OCI-LY1 (cell line): ENCODE data around the gene PSME2.

Source experiments
- H2AFZ ChIP-seq: fragments of 200-600 bp; sonication (generic), shearing (Covaris generic); 2 replicates; pipeline ENCODE4 v1.6.0; 2014; ENCODE audit warnings: antibody characterized with exemption, mild to moderate bottlenecking, low read length
- H3F3A ChIP-seq: fragments of 200-600 bp; sonication (generic), shearing (Covaris generic); 2 replicates; pipeline ENCODE4 v1.6.0; 2014; ENCODE audit warnings: mild to moderate bottlenecking, antibody characterized with exemption, low read length, moderate library complexity; ENCODE audit not compliant: insufficient read depth
- H3K27ac ChIP-seq: fragments of 200-600 bp; sonication (generic); 2 replicates; pipeline ENCODE4 v1.5.1; 2014; ENCODE audit warnings: low read length, mixed run types, mild to moderate bottlenecking, low read depth; ENCODE audit not compliant: poor library complexity, severe bottlenecking
- H3K27me3 ChIP-seq: fragments of 200-600 bp; sonication (generic); 2 replicates; pipeline ENCODE4 v1.6.0; 2014; ENCODE audit warnings: antibody characterized with exemption, mild to moderate bottlenecking, low read length, moderate library complexity; ENCODE audit not compliant: insufficient read depth
- H3K36me3 ChIP-seq: fragments of 200-600 bp; sonication (generic); 2 replicates; pipeline ENCODE4 v1.6.1; 2014; ENCODE audit warnings: mild to moderate bottlenecking, antibody characterized with exemption, low read length, moderate library complexity, mixed read lengths; ENCODE audit not compliant: insufficient read depth
- H3K4me1 ChIP-seq: fragments of 200-600 bp; sonication (generic); 2 replicates; pipeline ENCODE4 v1.5.1; 2014; ENCODE audit warnings: mild to moderate bottlenecking, low read length, moderate library complexity; ENCODE audit not compliant: insufficient read depth, severe bottlenecking
- H3K4me2 ChIP-seq: fragments of 200-600 bp; sonication (generic), shearing (Covaris generic); 2 replicates; pipeline ENCODE4 v1.6.1; 2014; ENCODE audit warnings: low read length
- H3K4me3 ChIP-seq: fragments of 200-600 bp; sonication (generic); 2 replicates; pipeline ENCODE4 v1.5.1; 2014; ENCODE audit warnings: low read length, low read depth, mild to moderate bottlenecking, mixed read lengths; ENCODE audit not compliant: poor library complexity, severe bottlenecking
- H3K79me2 ChIP-seq: fragments of 200-600 bp; shearing (Covaris generic); 2 replicates; pipeline ENCODE4 v1.6.1; 2016; ENCODE audit warnings: mixed run types, low read length, mixed read lengths; ENCODE audit not compliant: insufficient read depth
- H3K9ac ChIP-seq: fragments of 200-600 bp; sonication (generic), shearing (Covaris generic); 2 replicates; pipeline ENCODE4 v1.6.1; 2014; ENCODE audit warnings: mild to moderate bottlenecking, low read length, mixed read lengths
- H3K9me2 ChIP-seq: fragments of 200-600 bp; sonication (generic), shearing (Covaris generic); 2 replicates; pipeline ENCODE4 v1.6.1; 2014; ENCODE audit warnings: low read depth, mild to moderate bottlenecking, low read length, mixed read lengths
- H3K9me3 ChIP-seq: fragments of 200-600 bp; shearing (Covaris generic); 2 replicates; pipeline ENCODE4 v1.6.1; 2014; ENCODE audit warnings: low read length, mixed read lengths
- H4K20me1 ChIP-seq: fragments of 200-600 bp; sonication (generic), shearing (Covaris generic); 2 replicates; pipeline ENCODE4 v1.6.0; 2016; ENCODE audit warnings: mild to moderate bottlenecking, low read length; ENCODE audit not compliant: insufficient read depth
- CTCF ChIP-seq: fragments of 200-600 bp; sonication (generic), shearing (Covaris generic); IDR thresholded peaks from 2 replicates; pipeline ENCODE4 v1.5.1; 2017; ENCODE audit warnings: mild to moderate bottlenecking, antibody characterized with exemption, low read length, moderate library complexity, mixed read lengths
- EZH2 ChIP-seq: fragments of 200-600 bp; sonication (generic), shearing (Covaris generic); IDR thresholded peaks from 2 replicates; pipeline ENCODE4 v1.8.0; 2017; ENCODE audit warnings: borderline replicate concordance, mixed run types, mild to moderate bottlenecking, antibody characterized with exemption, low read length, moderate library complexity, mixed read lengths

PSME2 gene

DNA sequence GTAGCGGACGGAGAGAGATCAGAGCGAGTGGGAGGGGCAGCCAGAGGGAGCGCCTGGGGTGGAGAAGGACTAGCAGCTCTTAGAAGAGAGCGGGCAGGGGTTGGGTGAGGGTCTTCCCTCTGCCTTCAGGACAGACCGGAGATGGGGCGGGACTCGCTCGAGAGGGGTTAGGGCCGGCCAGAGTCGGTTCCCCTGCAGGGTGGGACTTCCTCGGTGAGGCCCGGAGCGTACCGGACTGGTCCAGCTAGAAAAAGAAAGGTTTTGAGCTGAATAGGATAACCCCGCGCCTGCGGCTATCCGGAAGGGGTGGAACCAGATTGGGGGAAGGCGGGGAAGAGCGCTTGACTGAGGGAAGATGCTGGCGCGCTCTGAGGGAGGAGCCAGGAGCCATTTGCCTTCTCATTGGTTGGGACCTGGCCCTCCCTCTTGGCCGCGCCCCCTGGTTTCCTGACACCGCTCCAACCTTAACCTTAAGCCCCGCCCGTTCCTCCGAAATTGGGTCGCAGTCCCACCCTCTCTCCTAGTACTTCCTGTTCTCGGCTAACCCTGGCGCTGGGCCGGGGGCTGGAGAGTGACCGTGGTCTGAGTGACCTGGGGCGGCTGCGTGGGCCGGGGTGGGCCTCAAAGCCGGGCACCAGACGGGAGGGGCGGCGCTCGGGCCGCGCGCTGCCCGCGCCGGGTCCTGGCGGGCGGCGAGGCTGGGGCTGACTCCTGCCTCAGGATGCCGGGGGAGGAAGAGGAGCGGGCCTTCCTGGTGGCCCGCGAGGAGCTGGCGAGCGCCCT lies 759 bp upstream of the PSME2 start, which contains the start of gene RNF31:
Gene RNF31, plus strand, starts transcription at position 521 of the 783 bp plus-strand sequence. Its CDS starts 201 bp downstream, at position 722.
- no peaks in the 10 kb centered on the region for H3K27me3 ChIP-seq
- peak within 1 kb of the TSS; percentile 97 for H3K4me3 ChIP-seq
- H3K9ac ChIP-seq: peak within 1 kb of the TSS; percentile 99
- peak within 1 kb of the TSS; percentile 82 for H3K27ac ChIP-seq
- peaks cover 23% of the 10 kb centered on the region for H3K4me1 ChIP-seq
- H3K9me2 ChIP-seq: no peaks in the 10 kb centered on the region
- H4K20me1 ChIP-seq: no peaks in the 10 kb centered on the region
- no peak within 1 kb of the TSS for H2AFZ ChIP-seq
- H3K79me2 ChIP-seq: peaks cover 6% of the 10 kb centered on the region; the same call in 1 of the 2 replicates
- peaks cover 60% of the 10 kb centered on the region for H3K36me3 ChIP-seq
- no peaks in the 10 kb centered on the region for H3K9me3 ChIP-seq
- no peak for TF ChIP-seq CTCF
- no peak for TF ChIP-seq EZH2
- H3K4me2 ChIP-seq: peak within 1 kb of the TSS; percentile 98
- H3F3A ChIP-seq: no peaks in the 10 kb centered on the region

DNA sequence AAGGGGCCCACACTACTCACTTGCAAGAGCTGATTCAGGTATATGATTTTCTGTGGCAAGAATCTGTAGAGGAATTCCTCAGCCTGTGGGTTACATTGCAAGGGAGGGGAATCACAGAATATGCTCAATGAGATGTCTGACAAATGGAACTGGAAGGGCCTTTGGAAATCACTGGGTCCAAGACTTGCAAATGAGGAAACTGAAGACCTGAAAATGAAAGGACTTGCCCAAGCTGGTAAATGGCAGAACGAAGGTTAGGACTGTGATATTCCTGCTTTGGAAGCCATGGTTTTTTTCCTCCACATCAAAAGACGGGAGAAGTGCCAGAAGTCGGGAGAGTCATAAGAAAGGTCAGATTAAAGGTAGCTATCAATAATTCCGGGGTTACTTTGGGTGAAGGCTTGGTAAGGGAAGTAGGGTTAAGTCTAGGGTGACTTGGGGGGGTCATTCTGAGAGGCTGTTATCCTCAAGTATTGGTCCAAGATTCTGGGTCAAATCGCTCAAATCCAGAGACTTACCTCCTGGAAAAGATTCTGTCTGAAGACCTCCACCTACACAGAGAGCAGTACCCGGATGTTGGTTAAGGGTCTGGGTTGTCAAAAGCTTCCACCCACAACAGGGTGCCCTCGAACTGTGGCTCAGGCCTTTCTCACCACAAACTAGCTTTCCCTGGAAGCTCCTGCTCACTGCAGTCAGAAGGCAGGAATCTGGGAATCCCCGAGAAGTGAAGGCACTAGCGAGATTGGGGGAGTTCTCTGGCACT lies 539 bp downstream of the PSME2 start:
- Histone ChIP-seq H3F3A (no peaks in the 10 kb centered on the region), H3K27ac (peak overlapping the region; percentile 82), H3K27me3 (no peaks in the 10 kb centered on the region), H3K4me3 (peak overlapping the region; percentile 97), H3K36me3 (peaks cover 48% of the 10 kb centered on the region), H3K9me3 (no peaks in the 10 kb centered on the region), H3K79me2 (peaks cover 6% of the 10 kb centered on the region), H3K9me2 (no peaks in the 10 kb centered on the region), H3K4me1 (peaks cover 28% of the 10 kb centered on the region), H4K20me1 (no peaks in the 10 kb centered on the region), H2AFZ (no peak overlapping the region), H3K4me2 (peak overlapping the region; percentile 98), H3K9ac (peak overlapping the region; percentile 99)
- TF ChIP-seq EZH2 (no peak), CTCF (no peak)

DNA sequence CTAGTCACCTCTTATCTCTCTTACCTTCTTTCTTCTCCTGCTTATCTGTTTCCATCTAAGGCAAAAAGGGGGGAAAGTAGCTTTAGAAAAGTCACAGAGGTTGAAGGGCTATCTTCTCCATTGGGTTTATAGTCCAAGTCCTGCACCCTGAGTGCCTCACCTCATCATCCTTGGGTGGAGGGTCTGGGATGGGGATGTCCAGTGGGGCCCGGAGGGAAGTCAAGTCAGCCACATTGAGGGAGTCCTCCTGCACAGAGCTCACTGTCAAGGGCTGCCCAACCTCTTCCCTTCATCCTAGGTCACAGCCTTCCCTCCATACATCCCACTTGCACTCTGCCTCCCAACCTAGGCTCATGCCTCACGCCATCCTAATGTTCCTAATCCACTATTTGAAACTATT lies 1.2 kb downstream of the PSME2 start:
- H3K4me3 ChIP-seq: peak overlapping the region; percentile 97
- TF ChIP-seq CTCF: no peak
- no peak for TF ChIP-seq EZH2

More for the DNA sequence above, 1.2 kb downstream of the PSME2 start:
- Histone ChIP-seq H2AFZ (no peak overlapping the region), H3K36me3 (peaks cover 42% of the 10 kb centered on the region), H3K9me3 (no peaks in the 10 kb centered on the region), H3K4me1 (peaks cover 28% of the 10 kb centered on the region), H3K9ac (peak overlapping the region; percentile 99; the same call in 1 of the 2 replicates), H4K20me1 (no peaks in the 10 kb centered on the region), H3K4me2 (peak overlapping the region; percentile 98), H3F3A (no peaks in the 10 kb centered on the region), H3K27ac (no peak overlapping the region), H3K27me3 (no peaks in the 10 kb centered on the region), H3K9me2 (no peaks in the 10 kb centered on the region), H3K79me2 (peaks cover 13% of the 10 kb centered on the region)
